HepG2 (cell line): ENCODE measurements around the gene SLC35F3.

Experiments used
- BHLHE40 ChIP-seq: IDR thresholded peaks from 2 replicates; pipeline ENCODE4 v1.6.1; 2011; ENCODE audit warnings: low read length, improper control_type of control experiment
- ELK4 ChIP-seq: sonication (generic); formaldehyde crosslinking; IDR thresholded peaks from 2 replicates; pipeline ENCODE4 v1.9.0; 2021; ENCODE audit warnings: missing genetic modification reagents, borderline replicate concordance
- HDAC6 ChIP-seq: fragments of 200-600 bp; sonication (generic); IDR thresholded peaks from 2 replicates; pipeline ENCODE4 v1.7.0; 2017; ENCODE audit warnings: mild to moderate bottlenecking, antibody characterized with exemption, low read length, low read depth
- NCOA1 ChIP-seq: sonication (generic); formaldehyde crosslinking; IDR thresholded peaks from 2 replicates; pipeline ENCODE4 v1.9.0; 2021; ENCODE audit warnings: missing genetic modification reagents
- NFE2L2 ChIP-seq: fragments of 150-350 bp; IDR thresholded peaks from 2 replicates; pipeline ENCODE4 v1.6.1; 2014; ENCODE audit warnings: low read length
- NFYB ChIP-seq: sonication (generic); formaldehyde crosslinking; IDR thresholded peaks from 2 replicates; pipeline ENCODE4 v1.4.0; 2020; ENCODE audit warnings: missing genetic modification reagents
- RELA ChIP-seq: sonication (generic); formaldehyde crosslinking; IDR thresholded peaks from 2 replicates; pipeline ENCODE4 v1.4.0; 2020; ENCODE audit warnings: missing genetic modification reagents
- TBP ChIP-seq: sonication (generic); formaldehyde crosslinking; IDR thresholded peaks from 2 replicates; pipeline ENCODE4 v1.5.0; 2020; ENCODE audit warnings: missing genetic modification reagents
- ZZZ3 ChIP-seq: sonication (generic); formaldehyde crosslinking; IDR thresholded peaks from 2 replicates; pipeline ENCODE4 v1.4.0; 2020; ENCODE audit warnings: missing genetic modification reagents, mild to moderate bottlenecking, borderline replicate concordance
- TF ChIP-seq, protein P1 (sequence below): sonication (generic); formaldehyde crosslinking; IDR thresholded peaks from 2 replicates; pipeline ENCODE4 v1.8.0; 2022; ENCODE audit warnings: mild to moderate bottlenecking, missing genetic modification reagents, moderate library complexity
- TF ChIP-seq, protein P2 (sequence below): sonication (generic); formaldehyde crosslinking; IDR thresholded peaks from 2 replicates; pipeline ENCODE4 v1.5.0; 2020; ENCODE audit warnings: mild to moderate bottlenecking, missing genetic modification reagents, moderate library complexity

- TF ChIP-seq, protein P1, sequence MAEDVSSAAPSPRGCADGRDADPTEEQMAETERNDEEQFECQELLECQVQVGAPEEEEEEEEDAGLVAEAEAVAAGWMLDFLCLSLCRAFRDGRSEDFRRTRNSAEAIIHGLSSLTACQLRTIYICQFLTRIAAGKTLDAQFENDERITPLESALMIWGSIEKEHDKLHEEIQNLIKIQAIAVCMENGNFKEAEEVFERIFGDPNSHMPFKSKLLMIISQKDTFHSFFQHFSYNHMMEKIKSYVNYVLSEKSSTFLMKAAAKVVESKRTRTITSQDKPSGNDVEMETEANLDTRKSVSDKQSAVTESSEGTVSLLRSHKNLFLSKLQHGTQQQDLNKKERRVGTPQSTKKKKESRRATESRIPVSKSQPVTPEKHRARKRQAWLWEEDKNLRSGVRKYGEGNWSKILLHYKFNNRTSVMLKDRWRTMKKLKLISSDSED (CRISPR knock-in tag), result no peak
- TF ChIP-seq NCOA1 (CRISPR knock-in tag), result no peak
- TF ChIP-seq, protein P2, sequence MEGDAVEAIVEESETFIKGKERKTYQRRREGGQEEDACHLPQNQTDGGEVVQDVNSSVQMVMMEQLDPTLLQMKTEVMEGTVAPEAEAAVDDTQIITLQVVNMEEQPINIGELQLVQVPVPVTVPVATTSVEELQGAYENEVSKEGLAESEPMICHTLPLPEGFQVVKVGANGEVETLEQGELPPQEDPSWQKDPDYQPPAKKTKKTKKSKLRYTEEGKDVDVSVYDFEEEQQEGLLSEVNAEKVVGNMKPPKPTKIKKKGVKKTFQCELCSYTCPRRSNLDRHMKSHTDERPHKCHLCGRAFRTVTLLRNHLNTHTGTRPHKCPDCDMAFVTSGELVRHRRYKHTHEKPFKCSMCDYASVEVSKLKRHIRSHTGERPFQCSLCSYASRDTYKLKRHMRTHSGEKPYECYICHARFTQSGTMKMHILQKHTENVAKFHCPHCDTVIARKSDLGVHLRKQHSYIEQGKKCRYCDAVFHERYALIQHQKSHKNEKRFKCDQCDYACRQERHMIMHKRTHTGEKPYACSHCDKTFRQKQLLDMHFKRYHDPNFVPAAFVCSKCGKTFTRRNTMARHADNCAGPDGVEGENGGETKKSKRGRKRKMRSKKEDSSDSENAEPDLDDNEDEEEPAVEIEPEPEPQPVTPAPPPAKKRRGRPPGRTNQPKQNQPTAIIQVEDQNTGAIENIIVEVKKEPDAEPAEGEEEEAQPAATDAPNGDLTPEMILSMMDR (CRISPR knock-in tag), result no peak
- TF ChIP-seq RELA, result no peak
- no peak for TF ChIP-seq ELK4 (CRISPR knock-in tag)
- TF ChIP-seq HDAC6, result no peak
- TF ChIP-seq BHLHE40, result no peak
- TF ChIP-seq TBP, result no peak
- no peak for TF ChIP-seq NFYB (CRISPR knock-in tag)
- TF ChIP-seq ZZZ3 (CRISPR knock-in tag), result no peak
- no peak for TF ChIP-seq NFE2L2
These were observed 142.6 kb downstream of the SLC35F3 start for GRCh38 chr1:234047123-234047522.
